ENCODE results near the gene ILKAP. TPM values are rescaled to one million over a fixed set of nuclear protein-coding genes. Genes with fewer than 3 reads are reported as not detected.

Gene ILKAP
- polyA plus RNA-seq, 2 of the 4 experiments (the other 2 are of a cell fraction), result 36.3 to 41.4 TPM

- no peak for TF ChIP-seq REST (IDR thresholded peaks at IDR 0.05)
- TF ChIP-seq MAFK (IDR thresholded peaks at IDR 0.05; ENCODE audit: partially characterized antibody), result no peak
- TF ChIP-seq RARB (CRISPR knock-in tag; IDR thresholded peaks at IDR 0.05), result no peak
Observed at GRCh38 chr2:238227587-238228032, 24.1 kb upstream of the ILKAP start (continued).

GRCh38 chr2:238226698-238227586 lies 23.4 kb upstream of the ILKAP start:
- DNase-seq (ENCODE audit: low read depth in 1 of 2, low spot score in 1 of 2), result no peak
- Histone ChIP-seq H3K4me2 (no peak overlapping the region), H3K27ac (no peak overlapping the region), H3K4me3 (no peak overlapping the region), H3K9me3 (no peaks in the 10 kb centered on the region), H3K4me1 (no peaks in the 10 kb centered on the region)
- peak; percentile 18 for TF ChIP-seq ZFP36 (IDR thresholded peaks at IDR 0.05; ENCODE audit: borderline replicate concordance, partially characterized antibody)
- TF ChIP-seq BHLHE40 (IDR thresholded peaks at IDR 0.05; ENCODE audit: low read depth, low read length), result no peak
- POLR2A ChIA-PET, result interaction anchor here (0.9 to 1.5 kb wide), 2 partner anchors 12 to 13 kb away, joined by 3 read pairs; partner anchors contain the start of gene HES6
- ATAC-seq, result no peak; a peak in 1 of 6 replicates
- WGBS (ENCODE audit: missing lambda C conversion rate), result 71% methylated on average over 8 of the region's 8 CpGs
- FAIRE-seq, result no peak
- CTCF ChIA-PET, result no interaction called here

GRCh38 chr2:238225911-238226697 lies 22.6 kb upstream of the ILKAP start:
- no peak for DNase-seq (ENCODE audit: low read depth in 1 of 2, low spot score in 1 of 2)
- no peak for FAIRE-seq
- Histone ChIP-seq H3K27ac (no peak overlapping the region), H3K4me1 (no peaks in the 10 kb centered on the region), H3K4me3 (no peak overlapping the region), H3K4me2 (no peak overlapping the region), H3K9me3 (no peaks in the 10 kb centered on the region)
- WGBS (ENCODE audit: missing lambda C conversion rate), result 74% methylated on average over 32 of the region's 38 CpGs
- ATAC-seq, result no peak
- POLR2A ChIA-PET, result no interaction called here
- CTCF ChIA-PET, result no interaction called here
- no peak for TF ChIP-seq HES2 (IDR thresholded peaks at IDR 0.05)
- no peak for TF ChIP-seq POLR2AphosphoS2 (conservative IDR thresholded peaks at IDR 0.05; ENCODE audit: low read length)
- TF ChIP-seq ZNF302 (CRISPR knock-in tag; IDR thresholded peaks at IDR 0.05), result no peak
- TF ChIP-seq SREBF2 (IDR thresholded peaks at IDR 0.05), result no peak
- no peak for TF ChIP-seq ESRRA (IDR thresholded peaks at IDR 0.05; ENCODE audit: borderline replicate concordance, low read length)
- no peak for TF ChIP-seq FOXS1 (CRISPR knock-in tag; IDR thresholded peaks at IDR 0.05)
- no peak for TF ChIP-seq HDAC2 (IDR thresholded peaks at IDR 0.05)
- no peak for TF ChIP-seq ZSCAN20 (CRISPR knock-in tag; IDR thresholded peaks at IDR 0.05)
- no peak for TF ChIP-seq TFCP2L1 (CRISPR knock-in tag; IDR thresholded peaks at IDR 0.05)
- TF ChIP-seq RCOR1 (IDR thresholded peaks at IDR 0.05; ENCODE audit: low read depth, low read length), result no peak
- no peak for TF ChIP-seq REST (IDR thresholded peaks at IDR 0.05)
- TF ChIP-seq PHF8 (IDR thresholded peaks at IDR 0.05; ENCODE audit: borderline replicate concordance, low read depth), result no peak
